Caco-2 (cell line): ENCODE measurements around the gene IKBKE. TPM values are rescaled to one million over a fixed set of nuclear protein-coding genes. Genes with fewer than 3 reads are reported as not detected.

Experiments used
- BruUV-seq: library from RNA; stranded (reverse); fragments of 400-500 nt; replicated peaks from 2 replicates; lab custom pipeline; 2021; lab: Mats Ljungman, UMichigan
- CTCF ChIA-PET: fragments of 300-600 bp; sonication (Branson Sonifier 250); formaldehyde crosslinking; loops from one replicate; lab custom pipeline; 2022; ENCODE audit warnings: antibody characterized with exemption; lab: Charles Lee
- POLR2A ChIA-PET: fragments of 300-600 bp; sonication (Branson Sonifier 250); formaldehyde crosslinking; loops from one replicate; lab custom pipeline; 2022; ENCODE audit warnings: antibody characterized with exemption; lab: Charles Lee
- DNase-seq, 2 experiments: peaks; one replicate each; pipeline versions ENCODE4 v3.0.0 to v3.0.0-alpha.2; 2020 to 2022
- H3K27me3 ChIP-seq: replicated peaks from 2 replicates; pipeline ENCODE4 v1.6.0; 2011; ENCODE audit warnings: low read length; ENCODE audit not compliant: control insufficient read depth, insufficient read depth
- H3K36me3 ChIP-seq: 2 replicates; pipeline ENCODE4 v1.5.1; 2011; ENCODE audit warnings: low read length; ENCODE audit not compliant: control insufficient read depth, insufficient read depth
- H3K4me1 ChIP-seq: fragments of 250-450 bp; sonication (Bioruptor Pico); 2 replicates; pipeline ENCODE4 v1.5.1; 2020; ENCODE audit warnings: mild to moderate bottlenecking
- H3K4me3 ChIP-seq: 2 replicates; pipeline ENCODE4 v1.5.1; 2011; ENCODE audit warnings: low read depth, mild to moderate bottlenecking, control low read depth, low read length
- H3K9me3 ChIP-seq: fragments of 250-450 bp; sonication (Bioruptor Pico); 2 replicates; pipeline ENCODE4 v1.5.1; 2020; ENCODE audit warnings: mild to moderate bottlenecking, moderate library complexity
- H3K27ac Mint-ChIP-seq: one replicate; pipeline ENCODE4 v1.8.0; 2022; ENCODE audit warnings: mixed read lengths; ENCODE audit not compliant: unreplicated experiment
- H3K27me3 Mint-ChIP-seq: one replicate; pipeline ENCODE4 v1.8.0; 2022; ENCODE audit warnings: mixed read lengths; ENCODE audit not compliant: insufficient read depth, unreplicated experiment
- H3K36me3 Mint-ChIP-seq: one replicate; pipeline ENCODE4 v1.8.0; 2022; ENCODE audit warnings: mild to moderate bottlenecking, mixed read lengths; ENCODE audit not compliant: insufficient read depth, unreplicated experiment
- H3K4me1 Mint-ChIP-seq: one replicate; pipeline ENCODE4 v1.8.0; 2022; ENCODE audit warnings: low read depth, mixed read lengths; ENCODE audit not compliant: unreplicated experiment
- H3K4me3 Mint-ChIP-seq: one replicate; pipeline ENCODE4 v1.8.0; 2022; ENCODE audit warnings: mild to moderate bottlenecking, moderate library complexity, mixed read lengths; ENCODE audit not compliant: unreplicated experiment
- H3K9me3 Mint-ChIP-seq: one replicate; pipeline ENCODE4 v1.8.0; 2022; ENCODE audit warnings: mixed read lengths; ENCODE audit not compliant: unreplicated experiment
- CTCF ChIP-seq, 2 experiments: fragments of 200-600 bp in 1 of 2; IDR thresholded peaks; 1 replicate in 1 of 2; 2 replicates in 1 of 2; pipeline versions ENCODE4 v1.5.1 to v1.8.0; 2011 to 2022; ENCODE audit warnings: antibody characterized with exemption in 1 of 2, control low read depth in 1 of 2, inconsistent platforms in 1 of 2, low read depth in 1 of 2, low read length in 1 of 2, mild to moderate bottlenecking in 1 of 2, moderate library complexity in 1 of 2; ENCODE audit not compliant: insufficient read depth in 1 of 2, severe bottlenecking in 1 of 2, unreplicated experiment in 1 of 2
- intact Hi-C: fragments of 100-400 bp; cut with micrococcal nuclease; formaldehyde crosslinking; loops from one replicate; pipeline ENCODE4 v1.10.0; 2022; ENCODE audit not compliant: unreplicated experiment
- total RNA-seq: library from RNA; stranded (reverse); gene quantifications from 2 replicates; pipeline ENCODE4 v1.2.3, GENCODE V29; 2022

IKBKE gene
- total RNA-seq, 1 experiment from 2014 or later, result 9.0 TPM

- ChIA-PET POLR2A (no interaction called here), CTCF (no interaction called here)
- intact Hi-C loops, result loop anchor here (5.0 to 10.0 kb wide), 2 partner anchors 38 to 155 kb away; no protein-coding TSS in a partner anchor
- Mint-ChIP-seq H3K4me3 (no peak overlapping the region), H3K36me3 (no peaks in the 10 kb centered on the region), H3K9me3 (no peaks in the 10 kb centered on the region), H3K27me3 (peaks cover 11% of the 10 kb centered on the region), H3K4me1 (peaks cover 7% of the 10 kb centered on the region), H3K27ac (no peak overlapping the region)
- no peaks in the 10 kb centered on the region for H3K9me3 ChIP-seq
- H3K4me3 ChIP-seq, result no peak overlapping the region
- TSS peak; percentile 29 for BruUV-seq
- no peak for DNase-seq
- no peak for TF ChIP-seq CTCF (IDR thresholded peaks at IDR 0.05; ENCODE audit: insufficient read depth in 1 of 2, low read depth in 1 of 2, low read length in 1 of 2, severe bottlenecking in 1 of 2, unreplicated experiment in 1 of 2)
- no peaks in the 10 kb centered on the region for H3K36me3 ChIP-seq
- peaks cover 19% of the 10 kb centered on the region for H3K4me1 ChIP-seq
- H3K27me3 ChIP-seq, result no peaks in the 10 kb centered on the region
These were observed 39.5 kb downstream of the IKBKE start for GRCh38 chr1:206509612-206510257.

GRCh38 chr1:206510371-206510770, 40.1 kb downstream of the IKBKE start:
- Histone ChIP-seq H3K9me3 (no peaks in the 10 kb centered on the region), H3K36me3 (no peaks in the 10 kb centered on the region), H3K27me3 (no peaks in the 10 kb centered on the region), H3K4me3 (no peak overlapping the region), H3K4me1 (peaks cover 19% of the 10 kb centered on the region)
- Mint-ChIP-seq H3K27me3 (peaks cover 11% of the 10 kb centered on the region), H3K4me3 (no peak overlapping the region), H3K4me1 (peaks cover 7% of the 10 kb centered on the region), H3K36me3 (no peaks in the 10 kb centered on the region), H3K9me3 (no peaks in the 10 kb centered on the region), H3K27ac (no peak overlapping the region)
- BruUV-seq, result no TSS peak
- CTCF ChIA-PET, result no interaction called here
- no peak for DNase-seq
- intact Hi-C loops, result no loop called here
- TF ChIP-seq CTCF (IDR thresholded peaks at IDR 0.05; ENCODE audit: insufficient read depth in 1 of 2, low read depth in 1 of 2, low read length in 1 of 2, severe bottlenecking in 1 of 2, unreplicated experiment in 1 of 2), result no peak
- POLR2A ChIA-PET, result no interaction called here

- POLR2A ChIA-PET, result no interaction called here
- Histone ChIP-seq H3K27me3 (no peaks in the 10 kb centered on the region), H3K36me3 (no peaks in the 10 kb centered on the region), H3K9me3 (no peaks in the 10 kb centered on the region), H3K4me3 (no peak overlapping the region), H3K4me1 (peaks cover 19% of the 10 kb centered on the region)
- H3K27me3 Mint-ChIP-seq, result peaks cover 9% of the 10 kb centered on the region
- no peak for TF ChIP-seq CTCF (IDR thresholded peaks at IDR 0.05; ENCODE audit: insufficient read depth in 1 of 2, low read depth in 1 of 2, low read length in 1 of 2, severe bottlenecking in 1 of 2, unreplicated experiment in 1 of 2)
- H3K27ac Mint-ChIP-seq, result no peak overlapping the region
- no peak overlapping the region for H3K4me3 Mint-ChIP-seq
- intact Hi-C loops, result no loop called here
- no TSS peak for BruUV-seq
- no peaks in the 10 kb centered on the region for H3K9me3 Mint-ChIP-seq
- DNase-seq, result no peak
- H3K36me3 Mint-ChIP-seq, result no peaks in the 10 kb centered on the region
- CTCF ChIA-PET, result no interaction called here
- peaks cover 7% of the 10 kb centered on the region for H3K4me1 Mint-ChIP-seq
These were observed 41.2 kb downstream of the IKBKE start for GRCh38 chr1:206511362-206512057.
